ENCODE data around the gene OTOL1.

DNA sequence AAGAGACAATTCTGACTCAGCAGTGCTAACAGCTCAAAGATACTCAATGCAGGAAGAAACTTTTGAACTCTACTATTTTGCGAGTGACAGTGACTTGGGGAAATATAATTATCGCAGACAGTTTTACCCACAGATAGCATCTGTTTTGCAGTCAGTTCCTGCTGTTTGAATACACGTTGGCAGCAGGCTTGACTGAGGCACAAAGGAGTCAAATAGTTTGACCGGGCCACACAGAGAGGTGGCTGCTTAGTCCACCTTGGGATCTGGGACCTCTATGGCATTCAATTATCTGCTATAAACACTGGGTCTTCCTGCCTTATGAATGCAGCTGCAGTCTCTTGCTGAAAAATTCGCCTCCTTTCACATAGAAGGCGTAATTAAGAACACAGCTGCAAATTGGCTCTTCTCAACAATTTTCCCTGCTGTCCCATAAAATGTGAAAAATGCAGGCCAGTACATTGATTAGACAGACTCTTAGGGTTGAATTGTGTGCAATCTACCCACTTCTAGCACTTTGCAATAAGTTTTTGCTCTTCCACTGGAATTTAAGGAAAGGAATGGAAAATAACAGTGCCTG lies 56.5 kb downstream of the OTOL1 start:
- TF ChIP-seq, protein P1, sequence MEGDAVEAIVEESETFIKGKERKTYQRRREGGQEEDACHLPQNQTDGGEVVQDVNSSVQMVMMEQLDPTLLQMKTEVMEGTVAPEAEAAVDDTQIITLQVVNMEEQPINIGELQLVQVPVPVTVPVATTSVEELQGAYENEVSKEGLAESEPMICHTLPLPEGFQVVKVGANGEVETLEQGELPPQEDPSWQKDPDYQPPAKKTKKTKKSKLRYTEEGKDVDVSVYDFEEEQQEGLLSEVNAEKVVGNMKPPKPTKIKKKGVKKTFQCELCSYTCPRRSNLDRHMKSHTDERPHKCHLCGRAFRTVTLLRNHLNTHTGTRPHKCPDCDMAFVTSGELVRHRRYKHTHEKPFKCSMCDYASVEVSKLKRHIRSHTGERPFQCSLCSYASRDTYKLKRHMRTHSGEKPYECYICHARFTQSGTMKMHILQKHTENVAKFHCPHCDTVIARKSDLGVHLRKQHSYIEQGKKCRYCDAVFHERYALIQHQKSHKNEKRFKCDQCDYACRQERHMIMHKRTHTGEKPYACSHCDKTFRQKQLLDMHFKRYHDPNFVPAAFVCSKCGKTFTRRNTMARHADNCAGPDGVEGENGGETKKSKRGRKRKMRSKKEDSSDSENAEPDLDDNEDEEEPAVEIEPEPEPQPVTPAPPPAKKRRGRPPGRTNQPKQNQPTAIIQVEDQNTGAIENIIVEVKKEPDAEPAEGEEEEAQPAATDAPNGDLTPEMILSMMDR (conservative IDR thresholded peaks at IDR 0.05; ENCODE audit: low read length), result no peak
- no peak for TF ChIP-seq EZH2phosphoT487 (IDR thresholded peaks at IDR 0.05; ENCODE audit: borderline replicate concordance)
